CD4-positive, alpha-beta memory T cell (primary cell): ENCODE results near the gene METRNL. TPM values are rescaled to one million over a fixed set of nuclear protein-coding genes. Genes with fewer than 3 reads are reported as not detected.
"Not testable (repeated sequence)": the region's sequence is repeated elsewhere in the genome, so short reads cannot be mapped to it uniquely, and the experiment has no call there.

ENCODE experiments used
- CTCF ChIA-PET: fragments of 350-600 bp; sonication (Branson Sonifier 250); formaldehyde crosslinking; loops from one replicate; lab custom pipeline; 2021; ENCODE audit warnings: inconsistent platforms; ENCODE audit not compliant: partially characterized antibody; lab: Charles Lee
- POLR2A ChIA-PET: fragments of 350-600 bp; sonication (Branson Sonifier 250); formaldehyde crosslinking; loops from one replicate; lab custom pipeline; 2021; ENCODE audit not compliant: partially characterized antibody; lab: Charles Lee
- DNase-seq, 5 donors: peaks; one replicate each; pipeline versions ENCODE4 v3.0.0 to v3.0.0-alpha.2; 2020 to 2022; ENCODE audit warnings: mixed read lengths in 1 of 5
- H3K27ac ChIP-seq: one replicate; pipeline ENCODE4 v1.7.0; 2013; ENCODE audit warnings: low read depth, low read length
- H3K27me3 ChIP-seq: 2 replicates; pipeline ENCODE4 v1.7.0; 2013; ENCODE audit warnings: mild to moderate bottlenecking, low read length, moderate library complexity; ENCODE audit not compliant: insufficient read depth
- H3K36me3 ChIP-seq: 2 replicates; pipeline ENCODE4 v1.7.0; 2013; ENCODE audit warnings: mild to moderate bottlenecking, low read length, moderate library complexity; ENCODE audit not compliant: insufficient read depth
- H3K4me1 ChIP-seq: 2 replicates; pipeline ENCODE4 v1.7.0; 2013; ENCODE audit warnings: mild to moderate bottlenecking, low read length, moderate library complexity; ENCODE audit not compliant: insufficient read depth
- H3K4me3 ChIP-seq, 2 donors: one replicate each; pipeline ENCODE4 v1.7.0; 2013; ENCODE audit warnings: low read length in 2 of 2, mild to moderate bottlenecking in 1 of 2
- H3K9me3 ChIP-seq, 2 donors: one replicate each; pipeline ENCODE4 v1.7.0; 2013; ENCODE audit warnings: low read length in 2 of 2, control low read depth in 1 of 2; ENCODE audit not compliant: control insufficient read depth in 1 of 2
- H3K27ac Mint-ChIP-seq, 7 donors: one replicate each; pipeline ENCODE4 v1.8.0; 2020 to 2021; ENCODE audit warnings: mixed read lengths in 7 of 7, mild to moderate bottlenecking in 6 of 7, inconsistent platforms in 3 of 7, moderate library complexity in 3 of 7
- H3K27me3 Mint-ChIP-seq, 2 donors: one replicate each; pipeline ENCODE4 v1.8.0; 2020 to 2021; ENCODE audit warnings: mixed read lengths in 2 of 2
- H3K36me3 Mint-ChIP-seq, 2 donors: one replicate each; pipeline ENCODE4 v1.8.0; 2020 to 2021; ENCODE audit warnings: mixed read lengths in 2 of 2, inconsistent platforms in 1 of 2, mild to moderate bottlenecking in 1 of 2
- H3K4me1 Mint-ChIP-seq, 4 donors: one replicate each; pipeline ENCODE4 v1.8.0; 2020 to 2021; ENCODE audit warnings: mixed read lengths in 4 of 4, mild to moderate bottlenecking in 1 of 4
- H3K4me3 Mint-ChIP-seq, 8 donors: one replicate each; pipeline ENCODE4 v1.8.0; 2020 to 2021; ENCODE audit warnings: mixed read lengths in 8 of 8, mild to moderate bottlenecking in 7 of 8, moderate library complexity in 6 of 8, inconsistent platforms in 3 of 8
- H3K9me3 Mint-ChIP-seq, 8 donors: one replicate each; pipeline ENCODE4 v1.8.0; 2020 to 2021; ENCODE audit warnings: mixed read lengths in 8 of 8, mild to moderate bottlenecking in 5 of 8, inconsistent platforms in 3 of 8, moderate library complexity in 1 of 8
- intact Hi-C: fragments of 100-400 bp; cut with micrococcal nuclease; formaldehyde crosslinking; loops from one replicate; pipeline ENCODE4 v1.15.1; 2023
- polyA plus RNA-seq, 2 donors: library from polyadenylated mRNA; unstranded; fragments of 300-500 nt; fragmentation: Illumina TruSeq; gene quantifications; one replicate each; pipeline ENCODE4 v1.2.3, GENCODE V29; 2021
- total RNA-seq, 2 experiments: library from RNA; stranded (reverse); gene quantifications; one replicate each; pipeline ENCODE4 v1.2.3, GENCODE V29; 2021

METRNL gene
- total and polyA plus RNA-seq, 4 experiments from 2014 or later: 0.67 to 6.5 (median 4.0) TPM

- H3K9me3 Mint-ChIP-seq, H3K9me3 ChIP-seq, H3K27me3 Mint-ChIP-seq, H3K27ac Mint-ChIP-seq, H3K27ac ChIP-seq, H3K4me3 ChIP-seq, CTCF ChIA-PET, H3K4me1 Mint-ChIP-seq, H3K36me3 ChIP-seq, H3K4me3 Mint-ChIP-seq, H3K27me3 ChIP-seq, DNase-seq, intact Hi-C loops, H3K36me3 Mint-ChIP-seq, H3K4me1 ChIP-seq: not testable (repeated sequence)
- POLR2A ChIA-PET: interaction anchor here (0.5 kb wide), 1 partner anchor 576 kb away, joined by 3 read pairs; no protein-coding TSS in a partner anchor
Observed at GRCh38 chr17:83139541-83140248, 60.3 kb downstream of the METRNL start.

GRCh38 chr17:83140249-83140566 is 60.8 kb downstream of the METRNL start:
- CTCF ChIA-PET, H3K27ac ChIP-seq, H3K4me1 ChIP-seq, H3K9me3 Mint-ChIP-seq, H3K27me3 ChIP-seq, intact Hi-C loops, H3K36me3 Mint-ChIP-seq, H3K4me3 Mint-ChIP-seq, DNase-seq, H3K4me3 ChIP-seq, H3K27ac Mint-ChIP-seq, H3K9me3 ChIP-seq, H3K4me1 Mint-ChIP-seq, POLR2A ChIA-PET, H3K36me3 ChIP-seq, H3K27me3 Mint-ChIP-seq: not testable (repeated sequence)

- no peaks in the 10 kb centered on the region for H3K36me3 ChIP-seq
- no peak for DNase-seq
- peaks cover 0 to 13% (median 5%) of the 10 kb centered on the region in 8 donors for H3K9me3 Mint-ChIP-seq
- no peak overlapping the region for H3K4me3 ChIP-seq
- no peak overlapping the region for H3K27ac Mint-ChIP-seq
- no peaks in the 10 kb centered on the region for H3K36me3 Mint-ChIP-seq
- ChIA-PET CTCF (no interaction called here), POLR2A (no interaction called here)
- no peaks in the 10 kb centered on the region for H3K9me3 ChIP-seq
- no peaks in the 10 kb centered on the region for H3K4me1 ChIP-seq
- no peak overlapping the region for H3K27ac ChIP-seq
- intact Hi-C loops: no loop called here
- no peaks in the 10 kb centered on the region for H3K27me3 ChIP-seq
- H3K4me1 Mint-ChIP-seq: no peaks in the 10 kb centered on the region
- no peak overlapping the region for H3K4me3 Mint-ChIP-seq
- H3K27me3 Mint-ChIP-seq: peaks cover 6 to 9% of the 10 kb centered on the region in 2 donors
Observed at GRCh38 chr17:83142619-83143018, 63.2 kb downstream of the METRNL start.

- no peak overlapping the region for H3K27ac ChIP-seq
- no peak for DNase-seq
- H3K36me3 ChIP-seq: no peaks in the 10 kb centered on the region
- H3K4me3 Mint-ChIP-seq: no peak overlapping the region
- peaks cover 4 to 9% of the 10 kb centered on the region in 2 donors for H3K27me3 Mint-ChIP-seq
- H3K4me1 Mint-ChIP-seq: no peaks in the 10 kb centered on the region
- H3K4me3 ChIP-seq: no peak overlapping the region
- no peaks in the 10 kb centered on the region for H3K36me3 Mint-ChIP-seq
- H3K9me3 Mint-ChIP-seq: peaks cover 0 to 13% (median 5%) of the 10 kb centered on the region in 8 donors
- no peak overlapping the region for H3K27ac Mint-ChIP-seq
- H3K9me3 ChIP-seq: no peaks in the 10 kb centered on the region
- H3K4me1 ChIP-seq: no peaks in the 10 kb centered on the region
- CTCF ChIA-PET: no interaction called here
- POLR2A ChIA-PET: no interaction called here
- no peaks in the 10 kb centered on the region for H3K27me3 ChIP-seq
- intact Hi-C loops: no loop called here
Observed at GRCh38 chr17:83143817-83144231, 64.4 kb downstream of the METRNL start.

Other genes with a start within 250 kb of the METRNL start
- gene ZNF750, start 239.6 kb upstream of the METRNL start, total RNA-seq: not detected
- gene ZNF750, start 239.6 kb upstream of the METRNL start, polyA plus RNA-seq: not detected